ENCODE measurements around the gene FAM110D. TPM values are rescaled to one million over a fixed set of nuclear protein-coding genes. Genes with fewer than 3 reads are reported as not detected.

Gene FAM110D
- total and polyA plus RNA-seq, 2 donors (not counting 1 experiment from before 2014, with no cell fraction given) = not detected

DNA sequence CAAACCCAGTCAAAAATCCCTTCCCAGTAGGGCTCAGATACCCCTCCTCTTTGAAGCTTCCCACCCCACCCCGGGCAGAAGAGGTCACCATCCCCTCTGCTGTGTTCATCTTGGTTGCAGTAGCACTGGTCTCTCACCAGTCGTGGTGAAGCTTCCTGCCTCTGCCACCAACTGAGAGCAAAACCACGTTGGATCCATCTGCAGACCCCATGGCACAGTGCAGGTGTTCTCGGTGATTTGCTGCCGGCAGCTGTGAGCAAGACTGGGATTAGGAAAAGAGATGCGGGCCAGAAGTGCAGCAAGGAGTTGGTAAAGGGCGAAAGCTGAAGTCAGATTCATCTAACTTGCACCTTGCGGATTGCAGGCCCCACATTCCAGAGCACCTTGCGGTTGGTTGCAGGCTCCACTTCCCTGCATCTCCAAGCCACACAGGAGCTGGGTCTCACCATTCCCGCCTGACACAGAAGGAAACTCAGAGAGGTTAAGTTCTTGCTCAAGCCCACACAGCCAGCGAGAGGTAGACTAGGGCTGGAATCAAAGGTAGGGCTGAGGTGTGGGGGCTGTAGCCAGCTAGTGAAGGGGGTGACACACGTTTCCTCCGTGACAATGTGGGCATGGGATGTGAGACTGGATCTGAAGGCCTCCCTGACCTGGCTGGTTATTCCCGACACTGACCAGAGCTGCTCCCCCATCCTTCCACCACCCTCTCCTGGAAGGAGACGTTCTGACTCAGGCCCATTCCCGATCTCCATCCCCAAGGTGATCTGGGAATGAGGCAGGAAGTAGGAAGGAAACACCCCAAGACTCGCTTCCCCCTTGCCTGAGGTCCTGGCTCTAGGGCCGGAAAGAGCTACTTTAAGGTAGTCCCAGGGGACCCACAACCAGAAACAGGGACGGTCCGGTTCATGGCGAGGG is 3.3 kb upstream of the FAM110D start:
- ChIA-PET POLR2A (no interaction called here), CTCF (interaction anchor here (1.4 to 4.3 kb wide), 3 partner anchors 11 to 51 kb away, joined by 4 to 31 read pairs (median 10); partner anchors contain the start of genes C1orf232 and ZNF593)
- no peaks in the 10 kb centered on the region for H3K79me2 ChIP-seq (ENCODE audit: control insufficient read depth, insufficient read depth, low read length)
- H3K36me3 ChIP-seq (replicated peaks in 1 of 2; ENCODE audit: control extremely low read depth in 1 of 2, control insufficient read depth in 1 of 2, extremely low read depth in 1 of 2, insufficient read depth in 2 of 2, low read length in 1 of 2) = no peaks in the 10 kb centered on the region
- no peak overlapping the region for H3K27ac ChIP-seq (ENCODE audit: low read length in 2 of 2)
- peaks cover 0 to 50% (median 12%) of the 10 kb centered on the region in 4 experiments for H3K27me3 ChIP-seq (replicated peaks in 1 of 4; ENCODE audit: control extremely low read depth in 1 of 4, control insufficient read depth in 3 of 4, insufficient read depth in 4 of 4, low read length in 3 of 4)
- TF ChIP-seq, protein P1, sequence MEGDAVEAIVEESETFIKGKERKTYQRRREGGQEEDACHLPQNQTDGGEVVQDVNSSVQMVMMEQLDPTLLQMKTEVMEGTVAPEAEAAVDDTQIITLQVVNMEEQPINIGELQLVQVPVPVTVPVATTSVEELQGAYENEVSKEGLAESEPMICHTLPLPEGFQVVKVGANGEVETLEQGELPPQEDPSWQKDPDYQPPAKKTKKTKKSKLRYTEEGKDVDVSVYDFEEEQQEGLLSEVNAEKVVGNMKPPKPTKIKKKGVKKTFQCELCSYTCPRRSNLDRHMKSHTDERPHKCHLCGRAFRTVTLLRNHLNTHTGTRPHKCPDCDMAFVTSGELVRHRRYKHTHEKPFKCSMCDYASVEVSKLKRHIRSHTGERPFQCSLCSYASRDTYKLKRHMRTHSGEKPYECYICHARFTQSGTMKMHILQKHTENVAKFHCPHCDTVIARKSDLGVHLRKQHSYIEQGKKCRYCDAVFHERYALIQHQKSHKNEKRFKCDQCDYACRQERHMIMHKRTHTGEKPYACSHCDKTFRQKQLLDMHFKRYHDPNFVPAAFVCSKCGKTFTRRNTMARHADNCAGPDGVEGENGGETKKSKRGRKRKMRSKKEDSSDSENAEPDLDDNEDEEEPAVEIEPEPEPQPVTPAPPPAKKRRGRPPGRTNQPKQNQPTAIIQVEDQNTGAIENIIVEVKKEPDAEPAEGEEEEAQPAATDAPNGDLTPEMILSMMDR (IDR thresholded peaks at IDR 0.05) = no peak
- no peak for TF ChIP-seq EZH2 (IDR thresholded peaks at IDR 0.05; ENCODE audit: borderline replicate concordance, insufficient read depth, low read depth, low read length, poor library complexity, severe bottlenecking)
- peak overlapping the region; percentile 33 for H2AFZ ChIP-seq (ENCODE audit: insufficient read depth, low read depth, low read length, poor library complexity, severe bottlenecking)
- Mint-ChIP-seq H3K4me3 (no peak overlapping the region), H3K9me3 (ENCODE audit: insufficient read depth) (no peaks in the 10 kb centered on the region), H3K4me1 (peaks cover 2% of the 10 kb centered on the region), H3K27ac (no peak overlapping the region), H3K27me3 (peaks cover 50% of the 10 kb centered on the region)
- ATAC-seq (ENCODE audit: low read depth) (no peak), DNase-seq (no peak)
- H4K20me1 ChIP-seq (ENCODE audit: control insufficient read depth, insufficient read depth, low read length, poor library complexity, severe bottlenecking) = no peaks in the 10 kb centered on the region
- no peak overlapping the region for H3K4me2 ChIP-seq (replicated peaks; ENCODE audit: low read depth, low read length, poor library complexity, severe bottlenecking)
- WGBS (ENCODE audit: insufficient coverage) = 34% methylated on average over 16 of the region's 21 CpGs
- no peaks in the 10 kb centered on the region for H3K9me3 ChIP-seq (ENCODE audit: control extremely low read depth in 1 of 3, control insufficient read depth in 2 of 3, insufficient read depth in 1 of 3, low read length in 2 of 3)
- no peak overlapping the region for H3K9ac ChIP-seq (ENCODE audit: low read length)
- H3K4me1 ChIP-seq (ENCODE audit: control insufficient read depth in 2 of 2, insufficient read depth in 2 of 2, low read length in 2 of 2) = peaks cover 7 to 8% of the 10 kb centered on the region in 2 donors
- intact Hi-C loops (cut with micrococcal nuclease) = no loop called here
- no peak overlapping the region for H3K4me3 ChIP-seq (ENCODE audit: control extremely low read depth in 1 of 5, extremely low read depth in 1 of 5, insufficient read depth in 1 of 5, low read depth in 2 of 5, low read length in 4 of 5)

Data from B cell (primary cell).